A549 (cell line): Measurements from ENCODE around the gene KNDC1. TPM values are rescaled to one million over a fixed set of nuclear protein-coding genes. Genes with fewer than 3 reads are reported as not detected.

ENCODE experiments used
- ATAC-seq, 2 experiments: fragments of 200-7000 bp in 1 of 2; fragments of >200 bp in 1 of 2; cut with Nextera tagmentation in 1 of 2; cut with Tn5 transposase in 1 of 2; 3 replicates each; pipeline versions ENCODE4 v1.8.0 to v1.9.1; 2018 to 2020; ENCODE audit warnings: mild to moderate bottlenecking in 1 of 2, moderate library complexity in 1 of 2
- CTCF ChIA-PET: fragments of 300-600 bp; sonication (Branson Sonifier 250); formaldehyde crosslinking; extraction: SDS; loops from one replicate; lab custom pipeline; 2021; ENCODE audit warnings: antibody characterized with exemption, inconsistent platforms; lab: Yijun Ruan, JAX
- POLR2A ChIA-PET: fragments of 350-600 bp; formaldehyde crosslinking; extraction: SDS; loops from one replicate; lab custom pipeline; 2021; ENCODE audit warnings: antibody characterized with exemption, inconsistent platforms; lab: Yijun Ruan, JAX
- DNase-seq, 2 experiments: peaks; one replicate each; pipeline versions ENCODE4 v3.0.0 to v3.0.0-alpha.2; 2011 to 2016; ENCODE audit warnings: low read depth in 1 of 2, low spot score in 1 of 2
- FAIRE-seq: peaks from 2 replicates; lab custom pipeline; 2011; peaks lifted over from hg19 to GRCh38; lab: Jason Lieb, UNC
- H3K27ac ChIP-seq, 2 experiments: fragments of >200 bp; sonication (Bioruptor Twin); formaldehyde crosslinking; 3 replicates each; pipeline ENCODE4 v1.5.1; 2016 to 2017
- H3K4me1 ChIP-seq: fragments of >200 bp; sonication (Bioruptor Twin); formaldehyde crosslinking; 3 replicates; pipeline ENCODE4 v1.6.1; 2016
- H3K4me2 ChIP-seq: fragments of >200 bp; sonication (Bioruptor Twin); formaldehyde crosslinking; 3 replicates; pipeline ENCODE4 v1.6.1; 2016
- H3K4me3 ChIP-seq: fragments of >200 bp; sonication (Bioruptor Twin); formaldehyde crosslinking; 3 replicates; pipeline ENCODE4 v1.5.1; 2016
- H3K9me3 ChIP-seq: fragments of >200 bp; sonication (Bioruptor Twin); formaldehyde crosslinking; 3 replicates; pipeline ENCODE4 v1.6.1; 2016
- CBX2 ChIP-seq: fragments of 200-600 bp; sonication (generic); IDR thresholded peaks from 2 replicates; pipeline ENCODE4 v1.6.1; 2016; ENCODE audit warnings: low read depth, mild to moderate bottlenecking, borderline replicate concordance
- CEBPB ChIP-seq, 2 experiments: fragments of >200 bp in 1 of 2; sonication (Bioruptor Twin) in 1 of 2; formaldehyde crosslinking in 1 of 2; IDR thresholded peaks; 2 replicates each; pipeline ENCODE4 v1.6.1; 2012 to 2016
- CHD4 ChIP-seq: fragments of 200-600 bp; sonication (generic); IDR thresholded peaks from 2 replicates; pipeline ENCODE4 v1.6.1; 2016; ENCODE audit warnings: antibody characterized with exemption, mild to moderate bottlenecking, borderline replicate concordance
- EP300 ChIP-seq, 2 experiments: fragments of >200 bp; sonication (Bioruptor Twin); formaldehyde crosslinking; IDR thresholded peaks; 2 replicates in 1 of 2; 3 replicates in 1 of 2; pipeline ENCODE4 v1.6.1; 2016 to 2017
- ESRRA ChIP-seq: fragments of 150-350 bp; IDR thresholded peaks from 2 replicates; pipeline ENCODE4 v1.6.1; 2014; ENCODE audit warnings: mild to moderate bottlenecking, low read length, borderline replicate concordance
- FOXS1 ChIP-seq: fragments of 250-450 bp; sonication (Bioruptor Pico); IDR thresholded peaks from 2 replicates; pipeline ENCODE4 v1.5.0; 2020; ENCODE audit warnings: mild to moderate bottlenecking, moderate library complexity
- HOXA7 ChIP-seq: fragments of 250-450 bp; sonication (Bioruptor Pico); IDR thresholded peaks from 2 replicates; pipeline ENCODE4 v1.5.0; 2020; ENCODE audit warnings: mild to moderate bottlenecking, moderate library complexity
- HOXB13 ChIP-seq: fragments of 250-450 bp; sonication (Bioruptor Pico); IDR thresholded peaks from 2 replicates; pipeline ENCODE4 v1.5.0; 2020; ENCODE audit warnings: low read depth, mild to moderate bottlenecking, moderate library complexity
- MAFK ChIP-seq: fragments of 450-650 bp; IDR thresholded peaks from 2 replicates; pipeline ENCODE4 v1.6.1; 2014; ENCODE audit not compliant: partially characterized antibody
- MYC ChIP-seq: IDR thresholded peaks from 2 replicates; pipeline ENCODE4 v1.6.1; 2012; ENCODE audit warnings: mild to moderate bottlenecking, inconsistent platforms, low read length, improper control_type of control experiment, borderline replicate concordance
- NFE2L2 ChIP-seq: fragments of 150-350 bp; conservative IDR thresholded peaks from 2 replicates; pipeline ENCODE4 v1.6.1; 2014; ENCODE audit warnings: low read length
- NPAS2 ChIP-seq: fragments of 250-450 bp; sonication (Bioruptor Pico); IDR thresholded peaks from 2 replicates; pipeline ENCODE4 v1.8.0; 2022; ENCODE audit warnings: mild to moderate bottlenecking, moderate library complexity, borderline replicate concordance
- PHF8 ChIP-seq: fragments of 200-600 bp; sonication (generic); IDR thresholded peaks from 2 replicates; pipeline ENCODE4 v1.6.1; 2016; ENCODE audit warnings: low read depth, mild to moderate bottlenecking, antibody characterized with exemption, moderate library complexity, borderline replicate concordance
- POLR2A ChIP-seq: IDR thresholded peaks from 2 replicates; pipeline ENCODE4 v1.6.1; 2012; ENCODE audit warnings: mild to moderate bottlenecking, low read length
- POLR2AphosphoS2 ChIP-seq: conservative IDR thresholded peaks from 2 replicates; pipeline ENCODE4 v1.6.1; 2012; ENCODE audit warnings: low read length, improper control_type of control experiment, inconsistent platforms
- RAD21 ChIP-seq, 2 experiments: fragments of >200 bp in 1 of 2; sonication (Bioruptor Twin) in 1 of 2; formaldehyde crosslinking in 1 of 2; IDR thresholded peaks in 1 of 2; conservative IDR thresholded peaks in 1 of 2; 2 replicates in 1 of 2; 3 replicates in 1 of 2; pipeline ENCODE4 v1.6.1; 2012 to 2018; ENCODE audit warnings: inconsistent platforms in 1 of 2
- RNF2 ChIP-seq: fragments of 200-600 bp; sonication (generic); IDR thresholded peaks from 2 replicates; pipeline ENCODE4 v1.6.1; 2016; ENCODE audit warnings: low read depth, mild to moderate bottlenecking, antibody characterized with exemption, moderate library complexity, borderline replicate concordance
- SMC3 ChIP-seq: fragments of >200 bp; sonication (Bioruptor Twin); formaldehyde crosslinking; IDR thresholded peaks from 3 replicates; pipeline ENCODE4 v1.6.1; 2018; ENCODE audit warnings: inconsistent platforms
- SREBF2 ChIP-seq: fragments of 450-650 bp; IDR thresholded peaks from 2 replicates; pipeline ENCODE4 v1.6.1; 2014; ENCODE audit warnings: mild to moderate bottlenecking, moderate library complexity
- TFCP2L1 ChIP-seq: fragments of 250-450 bp; sonication (Bioruptor Pico); IDR thresholded peaks from 2 replicates; pipeline ENCODE4 v1.5.0; 2021; ENCODE audit warnings: mild to moderate bottlenecking
- TP53 ChIP-seq: fragments of 250-450 bp; sonication (Bioruptor Pico); IDR thresholded peaks from 2 replicates; pipeline ENCODE4 v1.5.0; 2021; ENCODE audit warnings: mild to moderate bottlenecking, moderate library complexity
- ZC3H11A ChIP-seq: fragments of 450-650 bp; IDR thresholded peaks from 2 replicates; pipeline ENCODE4 v1.6.1; 2014; ENCODE audit warnings: antibody characterized with exemption, mild to moderate bottlenecking
- ZFP36 ChIP-seq: fragments of 450-650 bp; IDR thresholded peaks from 2 replicates; pipeline ENCODE4 v1.6.1; 2014; ENCODE audit warnings: borderline replicate concordance; ENCODE audit not compliant: partially characterized antibody
- ZNF302 ChIP-seq: fragments of 250-450 bp; sonication (Bioruptor Pico); IDR thresholded peaks from 2 replicates; pipeline ENCODE4 v1.9.0; 2021; ENCODE audit warnings: inconsistent platforms, mild to moderate bottlenecking, moderate library complexity
- WGBS: methylation state at CpG from one replicate; pipeline ENCODE4 v1.1.6; 2017; ENCODE audit errors: missing lambda C conversion rate; 5-methylcytosine and 5-hydroxymethylcytosine counted together
- polyA plus RNA-seq, 4 experiments: library from polyadenylated mRNA; depleted of rRNA in 3 of 4; stranded (reverse); fragments of >200 nt; fragmentation: RNase III in 1 of 4; extraction: RNeasy Plus Mini Kit Qiagen cat#74134 plus additional on column Dnase treatment in 1 of 4; gene quantifications; 2 replicates in 3 of 4; 3 replicates in 1 of 4; pipeline ENCODE4 v1.2.3, GENCODE V29; 2011 to 2017
- TF ChIP-seq, protein P1 (sequence below): fragments of >200 bp; sonication (Bioruptor Twin); formaldehyde crosslinking; IDR thresholded peaks from 2 replicates; pipeline ENCODE4 v1.6.1; 2016
- TF ChIP-seq, protein P2 (sequence below): fragments of >200 bp; sonication (Bioruptor Twin); formaldehyde crosslinking; IDR thresholded peaks from 3 replicates; pipeline ENCODE4 v1.5.1; 2016
- TF ChIP-seq, protein P3 (sequence below): fragments of 450-650 bp; IDR thresholded peaks from 2 replicates; pipeline ENCODE4 v1.6.1; 2014; ENCODE audit warnings: antibody characterized with exemption
- TF ChIP-seq, protein P4 (sequence below): fragments of 250-450 bp; sonication (Bioruptor Pico); IDR thresholded peaks from 2 replicates; pipeline ENCODE4 v1.5.0; 2021; ENCODE audit warnings: mild to moderate bottlenecking, moderate library complexity, borderline replicate concordance
- TF ChIP-seq, protein P5 (sequence below): fragments of 250-450 bp; sonication (Bioruptor Pico); IDR thresholded peaks from 2 replicates; pipeline ENCODE4 v1.5.0; 2020; ENCODE audit warnings: low read depth, mild to moderate bottlenecking, moderate library complexity

Gene KNDC1
- polyA plus RNA-seq, 2 of the 4 experiments (the other 2 are of a cell fraction), result 0.56 to 0.63 TPM

DNA sequence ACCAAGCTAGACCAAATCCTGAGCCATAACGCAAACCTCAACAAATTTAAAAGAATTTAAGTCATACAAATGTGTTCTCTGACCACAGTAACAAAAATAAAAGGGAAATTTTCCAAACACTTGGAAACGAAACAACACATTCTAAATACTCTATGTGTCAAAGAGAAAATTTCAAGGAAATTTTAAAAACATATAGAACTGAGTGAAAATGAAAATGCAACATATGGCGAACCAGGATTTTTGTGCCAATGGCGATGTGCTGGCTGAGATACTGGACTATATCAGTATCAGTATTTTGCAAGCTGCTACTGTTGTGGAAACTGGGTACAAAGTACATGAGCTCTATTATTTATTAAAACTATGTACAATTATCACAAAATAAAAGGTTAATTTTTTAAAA, 34.1 kb downstream of the KNDC1 start:
- POLR2A ChIA-PET, result no interaction called here
- CTCF ChIA-PET, result interaction anchor here (0.8 to 1.2 kb wide), 2 partner anchors 32 to 51 kb away, joined by 3 read pairs; no protein-coding TSS in a partner anchor
- Histone ChIP-seq H3K4me2 (no peak overlapping the region), H3K27ac (no peak overlapping the region)
- WGBS, result 55% methylated on average over 4 of the region's 4 CpGs
- TF ChIP-seq HOXA7 (CRISPR knock-in tag), result no peak
- TF ChIP-seq, all 56 proteins: peak for 0
- H3K9me3 ChIP-seq, result peaks cover 12% of the 10 kb centered on the region; the same call in 2 of the 3 replicates
- FAIRE-seq, result no peak
- DNase-seq, result no peak
- no peak for ATAC-seq
- H3K4me1 ChIP-seq, result no peaks in the 10 kb centered on the region
- H3K4me3 ChIP-seq, result no peak overlapping the region

DNA sequence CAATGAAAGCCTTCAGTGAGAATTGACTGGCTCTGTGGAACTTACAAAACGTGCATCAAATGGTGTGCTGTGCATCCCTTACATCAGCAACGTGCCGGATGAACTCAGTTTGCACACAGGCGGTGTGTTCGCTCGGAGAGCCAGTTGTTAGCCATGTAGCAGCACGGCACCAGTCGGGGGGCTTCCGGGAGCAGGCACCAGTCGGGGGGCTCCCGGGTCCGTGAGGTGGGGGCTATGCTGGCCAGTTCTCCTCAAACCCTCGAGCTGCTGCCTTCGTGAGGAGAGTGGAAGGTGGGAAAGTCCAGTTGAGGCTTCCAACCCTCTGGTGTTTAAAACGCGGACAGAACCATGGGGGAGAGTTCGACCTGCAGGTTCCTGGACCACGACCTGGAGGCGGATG, 35.1 kb downstream of the KNDC1 start:
- H3K4me2 ChIP-seq, result no peak overlapping the region
- H3K27ac ChIP-seq, result no peak overlapping the region
- ChIA-PET POLR2A (no interaction called here), CTCF (no interaction called here)
- FAIRE-seq (no peak), ATAC-seq (no peak), DNase-seq (no peak)
- H3K9me3 ChIP-seq, result peaks cover 12% of the 10 kb centered on the region; the same call in 2 of the 3 replicates
- TF ChIP-seq, protein P1, sequence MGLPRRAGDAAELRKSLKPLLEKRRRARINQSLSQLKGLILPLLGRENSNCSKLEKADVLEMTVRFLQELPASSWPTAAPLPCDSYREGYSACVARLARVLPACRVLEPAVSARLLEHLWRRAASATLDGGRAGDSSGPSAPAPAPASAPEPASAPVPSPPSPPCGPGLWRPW, result no peak
- no peak for TF ChIP-seq CHD4
- TF ChIP-seq CBX2, result no peak
- no peak for TF ChIP-seq TFCP2L1 (CRISPR knock-in tag)
- no peak for TF ChIP-seq MYC
- TF ChIP-seq ZFP36, result no peak
- TF ChIP-seq, protein P2, sequence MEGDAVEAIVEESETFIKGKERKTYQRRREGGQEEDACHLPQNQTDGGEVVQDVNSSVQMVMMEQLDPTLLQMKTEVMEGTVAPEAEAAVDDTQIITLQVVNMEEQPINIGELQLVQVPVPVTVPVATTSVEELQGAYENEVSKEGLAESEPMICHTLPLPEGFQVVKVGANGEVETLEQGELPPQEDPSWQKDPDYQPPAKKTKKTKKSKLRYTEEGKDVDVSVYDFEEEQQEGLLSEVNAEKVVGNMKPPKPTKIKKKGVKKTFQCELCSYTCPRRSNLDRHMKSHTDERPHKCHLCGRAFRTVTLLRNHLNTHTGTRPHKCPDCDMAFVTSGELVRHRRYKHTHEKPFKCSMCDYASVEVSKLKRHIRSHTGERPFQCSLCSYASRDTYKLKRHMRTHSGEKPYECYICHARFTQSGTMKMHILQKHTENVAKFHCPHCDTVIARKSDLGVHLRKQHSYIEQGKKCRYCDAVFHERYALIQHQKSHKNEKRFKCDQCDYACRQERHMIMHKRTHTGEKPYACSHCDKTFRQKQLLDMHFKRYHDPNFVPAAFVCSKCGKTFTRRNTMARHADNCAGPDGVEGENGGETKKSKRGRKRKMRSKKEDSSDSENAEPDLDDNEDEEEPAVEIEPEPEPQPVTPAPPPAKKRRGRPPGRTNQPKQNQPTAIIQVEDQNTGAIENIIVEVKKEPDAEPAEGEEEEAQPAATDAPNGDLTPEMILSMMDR, result no peak
- TF ChIP-seq ZNF302 (CRISPR knock-in tag), result no peak
- no peak for TF ChIP-seq SMC3
- no peak for TF ChIP-seq POLR2A
- TF ChIP-seq SREBF2, result no peak
- no peak for TF ChIP-seq RAD21 (conservative IDR thresholded peaks at IDR 0.05 in 1 of 2, IDR thresholded peaks at IDR 0.05 in 1 of 2)
- TF ChIP-seq, protein P3, sequence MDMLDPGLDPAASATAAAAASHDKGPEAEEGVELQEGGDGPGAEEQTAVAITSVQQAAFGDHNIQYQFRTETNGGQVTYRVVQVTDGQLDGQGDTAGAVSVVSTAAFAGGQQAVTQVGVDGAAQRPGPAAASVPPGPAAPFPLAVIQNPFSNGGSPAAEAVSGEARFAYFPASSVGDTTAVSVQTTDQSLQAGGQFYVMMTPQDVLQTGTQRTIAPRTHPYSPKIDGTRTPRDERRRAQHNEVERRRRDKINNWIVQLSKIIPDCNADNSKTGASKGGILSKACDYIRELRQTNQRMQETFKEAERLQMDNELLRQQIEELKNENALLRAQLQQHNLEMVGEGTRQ, result no peak
- no peak for TF ChIP-seq FOXS1 (CRISPR knock-in tag)
- TF ChIP-seq, protein P4, sequence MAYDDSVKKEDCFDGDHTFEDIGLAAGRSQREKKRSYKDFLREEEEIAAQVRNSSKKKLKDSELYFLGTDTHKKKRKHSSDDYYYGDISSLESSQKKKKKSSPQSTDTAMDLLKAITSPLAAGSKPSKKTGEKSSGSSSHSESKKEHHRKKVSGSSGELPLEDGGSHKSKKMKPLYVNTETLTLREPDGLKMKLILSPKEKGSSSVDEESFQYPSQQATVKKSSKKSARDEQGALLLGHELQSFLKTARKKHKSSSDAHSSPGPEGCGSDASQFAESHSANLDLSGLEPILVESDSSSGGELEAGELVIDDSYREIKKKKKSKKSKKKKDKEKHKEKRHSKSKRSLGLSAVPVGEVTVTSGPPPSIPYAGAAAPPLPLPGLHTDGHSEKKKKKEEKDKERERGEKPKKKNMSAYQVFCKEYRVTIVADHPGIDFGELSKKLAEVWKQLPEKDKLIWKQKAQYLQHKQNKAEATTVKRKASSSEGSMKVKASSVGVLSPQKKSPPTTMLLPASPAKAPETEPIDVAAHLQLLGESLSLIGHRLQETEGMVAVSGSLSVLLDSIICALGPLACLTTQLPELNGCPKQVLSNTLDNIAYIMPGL, result no peak
- no peak for TF ChIP-seq ESRRA
- H3K4me1 ChIP-seq, result no peaks in the 10 kb centered on the region
- WGBS, result 58% methylated on average over 15 of the region's 19 CpGs
- no peak overlapping the region for H3K4me3 ChIP-seq

DNA sequence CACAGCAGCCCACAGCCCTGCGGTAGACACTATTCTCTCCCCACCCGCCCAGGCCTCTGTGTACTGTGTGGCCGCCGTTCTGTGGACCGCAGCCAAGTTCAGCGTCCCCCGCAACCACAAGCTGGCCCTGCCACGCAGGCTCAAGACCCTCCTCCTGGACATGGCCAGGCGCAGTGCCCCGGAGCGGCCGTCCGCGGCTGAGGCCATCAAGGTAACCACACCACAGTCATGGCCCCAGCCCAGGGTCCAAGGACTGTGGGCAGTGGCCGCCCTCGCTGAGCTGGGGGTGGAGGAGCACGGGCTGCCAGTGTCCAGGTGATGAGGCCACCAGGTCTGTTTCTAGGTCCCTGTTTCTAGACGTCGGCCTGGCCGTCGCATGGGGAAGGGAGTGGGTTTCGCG, 35.6 kb downstream of the KNDC1 start:
- ChIA-PET POLR2A (no interaction called here), CTCF (interaction anchor here (0.7 kb wide), 1 partner anchor 19 kb away, joined by 3 read pairs; no protein-coding TSS in a partner anchor)
- FAIRE-seq (no peak), DNase-seq (no peak), ATAC-seq (no peak)
- 88% methylated on average over 6 of the region's 23 CpGs for WGBS
- Histone ChIP-seq H3K4me2 (no peak overlapping the region), H3K9me3 (peaks cover 12% of the 10 kb centered on the region; the same call in 2 of the 3 replicates), H3K4me3 (no peak overlapping the region), H3K4me1 (no peaks in the 10 kb centered on the region), H3K27ac (no peak overlapping the region)
- TF ChIP-seq CEBPB (IDR thresholded peaks at IDR 0.05) (no peak), NPAS2 (CRISPR knock-in tag) (no peak), HOXB13 (no peak), MAFK (no peak), PHF8 (no peak), POLR2AphosphoS2 (no peak), EP300 (IDR thresholded peaks at IDR 0.05) (no peak), NFE2L2 (no peak), ZC3H11A (no peak), RNF2 (no peak), TP53 (CRISPR knock-in tag) (no peak)
- TF ChIP-seq, protein P5, sequence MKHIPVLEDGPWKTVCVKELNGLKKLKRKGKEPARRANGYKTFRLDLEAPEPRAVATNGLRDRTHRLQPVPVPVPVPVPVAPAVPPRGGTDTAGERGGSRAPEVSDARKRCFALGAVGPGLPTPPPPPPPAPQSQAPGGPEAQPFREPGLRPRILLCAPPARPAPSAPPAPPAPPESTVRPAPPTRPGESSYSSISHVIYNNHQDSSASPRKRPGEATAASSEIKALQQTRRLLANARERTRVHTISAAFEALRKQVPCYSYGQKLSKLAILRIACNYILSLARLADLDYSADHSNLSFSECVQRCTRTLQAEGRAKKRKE, result no peak
